Activated T-cell treated with anti-CD3 and anti-CD28 coated beads for 4 hours (primary cell): ENCODE results near the gene C11orf58.

Source experiments
- DNase-seq: peaks from one replicate; pipeline ENCODE4 v3.0.0-alpha.2; 2020

C11orf58 gene

DNA sequence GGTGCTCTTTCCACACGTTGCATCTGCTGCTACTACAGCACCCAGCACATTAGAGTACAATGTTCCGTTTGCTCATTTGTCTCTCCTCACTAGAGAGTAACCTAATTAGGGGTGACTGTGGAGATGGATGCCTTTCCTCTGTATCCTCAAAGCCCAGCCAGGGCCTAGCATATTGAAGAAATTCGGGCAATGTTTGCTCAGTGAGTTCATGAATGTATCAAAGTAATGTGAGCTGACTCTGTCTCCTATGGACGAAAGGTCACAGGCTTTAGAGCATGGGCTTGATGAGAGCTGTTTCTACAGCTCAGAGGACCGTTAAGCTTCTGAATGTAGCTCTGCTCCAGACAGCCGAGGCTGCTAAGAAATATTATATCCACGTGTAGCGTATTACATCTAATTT, 67.5 kb downstream of the C11orf58 start:
- DNase-seq = no peak

DNA sequence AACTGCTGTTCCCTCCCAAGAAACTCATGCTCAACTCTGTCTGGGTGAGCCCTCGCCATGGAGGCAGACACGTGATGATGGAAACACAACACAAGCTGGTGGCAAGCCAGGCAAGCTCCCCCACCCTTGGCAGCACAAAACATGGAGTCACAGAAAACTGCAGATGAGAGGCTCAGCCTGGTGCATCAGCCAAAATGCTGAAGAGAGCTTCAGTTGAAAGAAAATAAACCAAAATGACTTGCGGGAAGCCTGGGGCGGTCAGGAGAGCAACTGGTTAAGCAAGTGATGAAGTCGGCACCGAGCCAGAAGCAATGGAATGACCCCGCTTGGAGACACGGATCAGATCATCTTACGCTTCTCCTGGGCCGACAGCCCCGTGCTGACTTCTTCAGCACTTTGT, 68.3 kb downstream of the C11orf58 start:
- no peak for DNase-seq

DNA sequence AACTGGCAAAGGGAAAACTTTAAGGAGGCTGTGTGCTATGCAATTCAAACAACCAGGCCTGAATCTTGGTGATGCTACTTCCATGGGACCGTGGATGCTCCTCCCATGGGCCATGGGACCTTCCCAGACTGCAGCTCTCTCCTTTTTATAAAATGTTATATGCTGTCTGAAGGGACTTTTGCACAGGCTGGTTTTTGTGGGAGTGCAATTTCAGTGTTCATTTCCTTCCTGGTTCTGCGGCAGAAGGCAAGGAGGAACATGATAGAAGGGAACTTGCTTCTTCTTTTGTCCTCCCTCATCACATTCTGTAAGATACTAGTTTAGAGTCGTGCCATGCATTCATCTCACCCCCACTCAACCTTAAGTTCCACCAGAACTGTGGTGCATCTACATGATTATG, 68.9 kb downstream of the C11orf58 start:
- no peak for DNase-seq
